Pericardium fibroblast (primary cell): Measurements from ENCODE around the gene CAMK1G. TPM values are rescaled to one million over a fixed set of nuclear protein-coding genes. Genes with fewer than 3 reads are reported as not detected.

Source experiments
- total RNA-seq: library from RNA; depleted of rRNA; stranded (reverse); fragments of >200 nt; gene quantifications from 2 replicates; pipeline ENCODE4 v1.2.3, GENCODE V29; 2015

Gene CAMK1G
- 0.58 TPM in 1 of 2 replicates, not detected in the other for total RNA-seq

GRCh38 chr1:209583408-209583807, at the start of gene CAMK1G:
CAMK1G (plus strand) TSS chr1:209583714; CDS start chr1:209594984, 11,270 bp downstream.

GRCh38 chr1:209652121-209652735, 68.7 kb downstream of the CAMK1G start, which contains the start of gene LAMB3:
LAMB3 (minus strand) TSS chr1:209652425; CDS start chr1:209650944, 1,481 bp downstream.

Other genes with a start within 250 kb of the CAMK1G start
- gene LAMB3, start 68.7 kb downstream of the CAMK1G start, total RNA-seq: 0.51 and 2.6 TPM in 2 replicates
- 59.2 and 105 TPM in 2 replicates for gene G0S2, start 91.7 kb downstream of the CAMK1G start, total RNA-seq
- gene HSD11B1, start 121.1 kb downstream of the CAMK1G start, total RNA-seq: 31.7 and 49.4 TPM in 2 replicates
- gene TRAF3IP3, start 172.3 kb downstream of the CAMK1G start, total RNA-seq: not detected in 2 replicates
- gene C1orf74, start 200.8 kb downstream of the CAMK1G start, total RNA-seq: 0.60 and 1.4 TPM in 2 replicates
- gene IRF6, start 222.4 kb downstream of the CAMK1G start, total RNA-seq: 0.09 and 0.35 TPM in 2 replicates
- 3.0 and 4.4 TPM in 2 replicates for gene UTP25, start 244.3 kb downstream of the CAMK1G start, total RNA-seq